ENCODE data around the gene ECT2L. TPM values are rescaled to one million over a fixed set of nuclear protein-coding genes. Genes with fewer than 3 reads are reported as not detected.

Gene ECT2L
- total RNA-seq, 1 donor from 2014 or later, result 1.6 TPM

DNA sequence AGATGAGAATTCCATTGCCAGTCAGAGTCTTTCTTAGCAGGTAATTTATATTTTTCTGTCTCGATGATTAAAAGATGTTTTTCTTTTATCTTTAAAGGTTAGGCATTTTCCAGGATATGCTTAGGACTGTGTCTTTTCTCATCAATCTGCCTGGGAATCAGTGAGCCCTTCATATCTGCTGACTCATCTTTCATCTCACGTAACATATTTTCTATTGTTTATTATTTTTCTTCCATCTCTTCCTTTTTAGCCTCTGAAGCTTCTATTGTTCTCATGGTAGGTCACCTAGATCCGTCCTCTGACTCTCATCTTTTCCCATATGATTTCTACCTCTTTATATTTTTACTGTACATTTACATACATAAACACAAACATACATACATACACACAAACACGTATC is 13.6 kb upstream of the ECT2L start:
- Histone ChIP-seq H3K4me1 (peaks cover 15% of the 10 kb centered on the region), H3K27me3 (ENCODE audit: low read depth) (no peaks in the 10 kb centered on the region), H3K4me3 (no peak overlapping the region), H3K36me3 (peaks cover 77% of the 10 kb centered on the region), H3K27ac (replicated peaks) (no peak overlapping the region), H3K9me3 (replicated peaks) (no peaks in the 10 kb centered on the region)
- DNase-seq, result no peak
- intact Hi-C loops (cut with micrococcal nuclease), result no loop called here
- TF ChIP-seq CTCF (IDR thresholded peaks at IDR 0.05; ENCODE audit: borderline replicate concordance), result no peak

- DNase-seq, result no peak
- TF ChIP-seq CTCF (IDR thresholded peaks at IDR 0.05; ENCODE audit: borderline replicate concordance), result no peak
- H3K36me3 ChIP-seq, result peaks cover 87% of the 10 kb centered on the region
- no peak overlapping the region for H3K4me3 ChIP-seq
- no peaks in the 10 kb centered on the region for H3K27me3 ChIP-seq (ENCODE audit: low read depth)
- intact Hi-C loops (cut with micrococcal nuclease), result no loop called here
- peak overlapping the region; percentile 69 for H3K27ac ChIP-seq (replicated peaks)
- H3K4me1 ChIP-seq, result peaks cover 15% of the 10 kb centered on the region
- no peaks in the 10 kb centered on the region for H3K9me3 ChIP-seq (replicated peaks)
These were observed 10.8 kb upstream of the ECT2L start for GRCh38 chr6:138785079-138785478.

GRCh38 chr6:138785980-138786379 is 9.9 kb upstream of the ECT2L start:
- intact Hi-C loops (cut with micrococcal nuclease), result no loop called here
- no peak for TF ChIP-seq CTCF (IDR thresholded peaks at IDR 0.05; ENCODE audit: borderline replicate concordance)
- no peak for DNase-seq
- no peaks in the 10 kb centered on the region for H3K27me3 ChIP-seq (ENCODE audit: low read depth)
- H3K27ac ChIP-seq (replicated peaks), result peak overlapping the region; percentile 69
- peak overlapping the region; percentile 5 for H3K4me3 ChIP-seq
- H3K9me3 ChIP-seq (replicated peaks), result no peaks in the 10 kb centered on the region
- peaks cover 89% of the 10 kb centered on the region for H3K36me3 ChIP-seq
- peaks cover 15% of the 10 kb centered on the region for H3K4me1 ChIP-seq

GRCh38 chr6:138787138-138787537 is 8.7 kb upstream of the ECT2L start:
- peak overlapping the region; percentile 69 for H3K27ac ChIP-seq (replicated peaks)
- peaks cover 89% of the 10 kb centered on the region for H3K36me3 ChIP-seq
- TF ChIP-seq CTCF (IDR thresholded peaks at IDR 0.05; ENCODE audit: borderline replicate concordance), result no peak
- intact Hi-C loops (cut with micrococcal nuclease), result no loop called here
- H3K27me3 ChIP-seq (ENCODE audit: low read depth), result no peaks in the 10 kb centered on the region
- H3K9me3 ChIP-seq (replicated peaks), result no peaks in the 10 kb centered on the region
- no peak for DNase-seq
- no peak overlapping the region for H3K4me3 ChIP-seq
- peaks cover 15% of the 10 kb centered on the region for H3K4me1 ChIP-seq

- no peak for DNase-seq
- TF ChIP-seq CTCF (IDR thresholded peaks at IDR 0.05; ENCODE audit: borderline replicate concordance), result no peak
- Histone ChIP-seq H3K4me1 (peaks cover 21% of the 10 kb centered on the region), H3K27ac (replicated peaks) (peak overlapping the region; percentile 85), H3K27me3 (ENCODE audit: low read depth) (no peaks in the 10 kb centered on the region), H3K36me3 (peaks cover 13% of the 10 kb centered on the region), H3K4me3 (peak overlapping the region; percentile 65), H3K9me3 (replicated peaks) (no peaks in the 10 kb centered on the region)
- intact Hi-C loops (cut with micrococcal nuclease), result no loop called here
These were observed 884 bp downstream of the ECT2L start for GRCh38 chr6:138796771-138797170.
